ENCODE data around the gene CYP3A5.

DNA sequence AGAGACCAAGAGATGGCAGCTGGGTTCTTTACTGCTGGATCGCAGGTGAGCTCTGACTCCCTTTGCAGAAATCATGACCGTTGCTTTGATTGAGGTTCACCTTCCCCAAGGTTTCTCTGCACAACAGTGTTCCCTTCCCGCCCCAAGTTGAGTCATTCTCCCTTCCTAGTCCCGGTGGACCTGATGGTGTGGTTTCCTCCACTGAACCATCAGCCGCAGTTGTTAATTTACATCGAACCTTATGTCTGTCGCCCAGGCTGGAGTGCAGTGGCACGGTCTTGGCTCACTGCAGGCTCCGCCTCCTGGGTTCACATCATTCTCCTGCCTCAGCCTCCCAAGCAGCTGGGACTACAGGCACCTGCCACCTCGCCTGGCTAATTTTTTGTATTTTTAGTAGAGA, 57.2 kb downstream of the CYP3A5 start:
- TF ChIP-seq CTCF (IDR thresholded peaks at IDR 0.05; ENCODE audit: control extremely low read depth in 1 of 3, insufficient read depth in 1 of 3, low read depth in 1 of 3, low read length in 3 of 3) (no peak), POLR2A (IDR thresholded peaks at IDR 0.05; ENCODE audit: control extremely low read depth in 1 of 2, low read depth in 2 of 2, low read length in 2 of 2) (no peak), YY1 (IDR thresholded peaks at IDR 0.05; ENCODE audit: low read depth, low read length) (no peak), JUND (IDR thresholded peaks at IDR 0.05; ENCODE audit: low read length) (no peak), EGR1 (IDR thresholded peaks at IDR 0.05; ENCODE audit: borderline replicate concordance, low read depth, low read length) (no peak), POLR2AphosphoS5 (IDR thresholded peaks at IDR 0.05; ENCODE audit: low read depth, low read length) (no peak), CEBPB (IDR thresholded peaks at IDR 0.05; ENCODE audit: low read depth, low read length) (no peak)

Measured in H1 (cell line).